ENCODE results near the gene LDAH.
A peak's percentile ranks its signal among the peaks of the same experiment; 100 is the strongest.

Gene LDAH

DNA sequence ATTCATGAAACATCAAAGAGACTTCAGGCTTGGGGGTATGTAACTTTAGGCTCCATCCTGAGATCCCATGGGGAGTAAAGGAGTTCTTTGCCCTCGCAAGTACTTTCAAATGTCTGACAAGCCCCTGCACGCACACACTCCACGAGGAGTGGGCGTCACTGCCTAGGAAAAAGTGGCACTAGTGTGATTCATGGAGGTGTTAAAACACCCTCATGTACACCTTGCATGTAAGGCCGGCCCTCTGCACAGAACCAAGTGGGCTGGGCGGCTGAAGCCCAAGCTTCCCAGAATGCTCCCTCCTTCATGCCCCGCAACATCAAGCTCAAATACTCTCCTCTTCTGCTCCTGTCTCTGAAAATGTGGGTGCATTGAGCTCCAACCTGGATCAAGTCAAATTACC is 179.8 kb downstream of the LDAH start:
- DNase-seq (ENCODE audit: low read depth), result no peak
- no peak overlapping the region for H3K4me3 ChIP-seq (ENCODE audit: low read depth, low read length)
- TF ChIP-seq, protein P1, sequence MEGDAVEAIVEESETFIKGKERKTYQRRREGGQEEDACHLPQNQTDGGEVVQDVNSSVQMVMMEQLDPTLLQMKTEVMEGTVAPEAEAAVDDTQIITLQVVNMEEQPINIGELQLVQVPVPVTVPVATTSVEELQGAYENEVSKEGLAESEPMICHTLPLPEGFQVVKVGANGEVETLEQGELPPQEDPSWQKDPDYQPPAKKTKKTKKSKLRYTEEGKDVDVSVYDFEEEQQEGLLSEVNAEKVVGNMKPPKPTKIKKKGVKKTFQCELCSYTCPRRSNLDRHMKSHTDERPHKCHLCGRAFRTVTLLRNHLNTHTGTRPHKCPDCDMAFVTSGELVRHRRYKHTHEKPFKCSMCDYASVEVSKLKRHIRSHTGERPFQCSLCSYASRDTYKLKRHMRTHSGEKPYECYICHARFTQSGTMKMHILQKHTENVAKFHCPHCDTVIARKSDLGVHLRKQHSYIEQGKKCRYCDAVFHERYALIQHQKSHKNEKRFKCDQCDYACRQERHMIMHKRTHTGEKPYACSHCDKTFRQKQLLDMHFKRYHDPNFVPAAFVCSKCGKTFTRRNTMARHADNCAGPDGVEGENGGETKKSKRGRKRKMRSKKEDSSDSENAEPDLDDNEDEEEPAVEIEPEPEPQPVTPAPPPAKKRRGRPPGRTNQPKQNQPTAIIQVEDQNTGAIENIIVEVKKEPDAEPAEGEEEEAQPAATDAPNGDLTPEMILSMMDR (IDR thresholded peaks at IDR 0.05; ENCODE audit: control insufficient read depth, extremely low read depth, insufficient read depth), result no peak

DNA sequence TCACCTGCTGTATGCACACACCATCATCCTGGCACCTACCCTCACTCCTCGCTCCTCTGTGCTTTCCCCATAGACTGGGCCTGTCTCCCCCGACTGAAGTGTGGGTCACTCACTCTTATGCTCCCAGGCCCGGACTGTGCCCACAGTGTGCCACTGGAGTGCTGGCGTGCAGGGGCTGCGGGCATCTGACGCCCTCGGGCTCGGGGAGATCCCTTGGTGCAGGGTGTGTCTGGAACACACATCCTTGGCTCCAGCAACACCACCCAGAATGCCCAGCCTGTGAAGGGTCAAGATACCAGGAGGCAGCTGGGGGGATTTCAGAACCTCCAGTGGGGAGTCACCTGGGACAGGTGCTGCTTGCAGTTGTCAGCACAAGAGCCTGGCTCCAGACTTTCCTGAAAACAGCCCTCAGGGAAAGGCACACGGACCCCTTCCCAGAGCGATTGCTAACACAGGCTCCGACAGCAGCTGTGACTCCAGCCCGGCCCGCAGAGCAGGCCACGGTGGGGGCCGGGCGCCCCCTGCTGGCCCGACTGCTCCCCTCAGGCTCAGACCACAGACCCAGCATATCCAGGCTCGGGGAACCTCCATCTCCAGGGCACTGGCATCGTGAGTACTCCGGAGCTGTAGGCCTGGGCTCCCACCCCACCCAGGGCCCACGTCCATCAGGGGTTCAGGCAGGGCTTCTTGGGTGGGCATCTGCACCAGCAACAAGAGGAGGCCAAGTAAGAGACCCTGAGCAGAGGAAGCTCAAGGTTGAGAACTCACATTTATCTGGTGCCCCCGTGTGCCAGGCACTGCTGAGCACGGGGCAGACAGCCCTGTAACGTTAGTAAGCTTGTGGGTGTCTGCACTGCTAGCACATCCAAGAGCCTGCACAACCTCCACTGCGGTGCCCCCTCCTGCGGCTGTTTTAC is 180.6 kb downstream of the LDAH start:
- no peak overlapping the region for H3K4me3 ChIP-seq (ENCODE audit: low read depth, low read length)
- TF ChIP-seq, protein P1 (IDR thresholded peaks at IDR 0.05; ENCODE audit: control insufficient read depth, extremely low read depth, insufficient read depth), result peak; percentile 87
- DNase-seq (ENCODE audit: low read depth), result no peak

GRCh38 chr2:20641123-20641985 is 181.5 kb downstream of the LDAH start:
- no peak for DNase-seq (ENCODE audit: low read depth)
- TF ChIP-seq, protein P1 (IDR thresholded peaks at IDR 0.05; ENCODE audit: control insufficient read depth, extremely low read depth, insufficient read depth), result no peak
- H3K4me3 ChIP-seq (ENCODE audit: low read depth, low read length), result no peak overlapping the region

GRCh38 chr2:20640411-20641122 is 182.3 kb downstream of the LDAH start:
- no peak for DNase-seq (ENCODE audit: low read depth)
- TF ChIP-seq, protein P1 (IDR thresholded peaks at IDR 0.05; ENCODE audit: control insufficient read depth, extremely low read depth, insufficient read depth), result no peak
- H3K4me3 ChIP-seq (ENCODE audit: low read depth, low read length), result no peak overlapping the region

GRCh38 chr2:20638646-20639430 is 184.1 kb downstream of the LDAH start:
- TF ChIP-seq, protein P1 (IDR thresholded peaks at IDR 0.05; ENCODE audit: control insufficient read depth, extremely low read depth, insufficient read depth), result no peak
- DNase-seq (ENCODE audit: low read depth), result no peak
- H3K4me3 ChIP-seq (ENCODE audit: low read depth, low read length), result no peak overlapping the region

DNA sequence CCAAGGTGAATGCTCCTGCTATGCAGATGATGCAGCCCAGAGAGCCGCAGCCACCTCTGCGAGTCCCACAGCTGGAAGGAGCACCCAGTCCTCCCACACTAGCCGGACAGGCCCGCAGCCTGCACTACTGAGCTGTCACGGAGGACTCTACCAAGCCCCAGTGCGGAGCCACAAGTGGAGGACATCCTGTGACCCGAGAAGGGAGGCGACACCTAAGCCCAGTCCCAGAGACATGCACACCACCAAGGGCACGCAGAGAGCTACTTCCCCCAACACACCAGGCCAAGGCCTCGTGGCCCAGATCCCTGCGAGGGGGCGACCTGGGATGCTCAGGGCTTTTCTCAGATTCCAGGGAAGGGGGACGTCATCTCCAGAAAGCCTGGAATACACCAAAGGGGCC is 184.9 kb downstream of the LDAH start:
- no peak overlapping the region for H3K4me3 ChIP-seq (ENCODE audit: low read depth, low read length)
- no peak for DNase-seq (ENCODE audit: low read depth)
- TF ChIP-seq, protein P1 (IDR thresholded peaks at IDR 0.05; ENCODE audit: control insufficient read depth, extremely low read depth, insufficient read depth), result no peak

Measured in LNCaP clone FGC (cell line).